HCT116 (cell line): Measurements from ENCODE around the gene TUG1. TPM values are rescaled to one million over a fixed set of nuclear protein-coding genes. Genes with fewer than 3 reads are reported as not detected.

Experiments used
- ATAC-seq: fragments of 200-7000 bp; cut with Tn5 transposase; 2 replicates; pipeline ENCODE4 v1.9.1; 2020; ENCODE audit warnings: mild to moderate bottlenecking, moderate library complexity
- BruUV-seq: library from RNA; stranded (reverse); fragments of 400-500 nt; replicated peaks from 2 replicates; lab custom pipeline; 2021; lab: Mats Ljungman, UMichigan
- CTCF ChIA-PET: fragments of 300-600 bp; sonication (Branson Sonifier 250); formaldehyde crosslinking; loops from one replicate; lab custom pipeline; 2021; ENCODE audit warnings: antibody characterized with exemption; lab: Charles Lee
- POLR2A ChIA-PET: fragments of 300-600, 350-600 bp; sonication (Branson Sonifier 250); formaldehyde crosslinking; loops from one replicate; lab custom pipeline; 2021; ENCODE audit warnings: antibody characterized with exemption; lab: Charles Lee
- RAD21 ChIA-PET, 2 experiments: fragments of 300-600 bp; sonication (Branson Sonifier 250); formaldehyde crosslinking; loops; one replicate each; lab custom pipeline; 2023; ENCODE audit warnings: low total read pairs in 2 of 2; ENCODE audit not compliant: uncharacterized antibody in 2 of 2, unreplicated experiment in 2 of 2, low non-redundant PET in 1 of 2; lab: Charles Lee
- DNase-seq: peaks from one replicate; pipeline ENCODE4 v3.0.0-alpha.2; 2010; ENCODE audit warnings: low read depth, low spot score
- H2AFZ ChIP-seq: fragments of 200-600 bp; shearing (Covaris generic), sonication (generic); 2 replicates; pipeline ENCODE4 v1.6.1; 2017; ENCODE audit warnings: low read depth, mixed run types, mixed read lengths, antibody characterized with exemption, low read length; ENCODE audit not compliant: poor library complexity, severe bottlenecking
- H3K27ac ChIP-seq: 2 replicates; pipeline ENCODE4 v1.5.1; 2012; ENCODE audit warnings: low read depth, low read length
- H3K27me3 ChIP-seq: fragments of 200-600 bp; sonication (generic); 2 replicates; pipeline ENCODE4 v1.6.1; 2016; ENCODE audit warnings: mixed run types, low read length, mixed read lengths; ENCODE audit not compliant: insufficient read depth
- H3K36me3 ChIP-seq, 2 experiments: fragments of 200-500 bp in 1 of 2; fragments of 200-600 bp in 1 of 2; sonication (Bioruptor generic) in 1 of 2; sonication (generic) in 1 of 2; 2 replicates each; pipeline versions ENCODE4 v1.5.1 to v1.6.1; 2014 to 2016; ENCODE audit warnings: low read length in 2 of 2, inconsistent platforms in 1 of 2, mixed read lengths in 1 of 2, mixed run types in 1 of 2; ENCODE audit not compliant: insufficient read depth in 2 of 2, control insufficient read depth in 1 of 2
- H3K4me1 ChIP-seq, 2 experiments: fragments of 200-600 bp in 1 of 2; sonication (generic) in 1 of 2; 2 replicates each; pipeline versions ENCODE4 v1.5.1 to v1.6.1; 2012 to 2017; ENCODE audit warnings: low read length in 2 of 2, inconsistent platforms in 1 of 2, mild to moderate bottlenecking in 1 of 2, mixed read lengths in 1 of 2, mixed run types in 1 of 2, moderate library complexity in 1 of 2; ENCODE audit not compliant: insufficient read depth in 2 of 2, control insufficient read depth in 1 of 2
- H3K4me2 ChIP-seq: fragments of 200-600 bp; sonication (generic); 2 replicates; pipeline ENCODE4 v1.6.1; 2017; ENCODE audit warnings: mixed run types, low read length, mixed read lengths
- H3K4me3 ChIP-seq, 2 experiments: fragments of 200-600 bp in 1 of 2; sonication (generic) in 1 of 2; replicated peaks in 1 of 2; 2 replicates each; pipeline ENCODE4 v1.5.1; 2011 to 2016; ENCODE audit warnings: low read length in 2 of 2, control low read depth in 1 of 2, low read depth in 1 of 2, mild to moderate bottlenecking in 1 of 2, mixed read lengths in 1 of 2, mixed run types in 1 of 2
- H3K79me2 ChIP-seq: fragments of 200-600 bp; sonication (generic); 2 replicates; pipeline ENCODE4 v1.6.1; 2017; ENCODE audit warnings: mild to moderate bottlenecking, mixed run types, low read length, moderate library complexity, mixed read lengths; ENCODE audit not compliant: insufficient read depth
- H3K9ac ChIP-seq: fragments of 200-600 bp; sonication (generic); 2 replicates; pipeline ENCODE4 v1.6.1; 2016; ENCODE audit warnings: low read length, mixed read lengths
- H3K9me2 ChIP-seq: fragments of 200-600 bp; sonication (generic), shearing (Covaris generic); 2 replicates; pipeline ENCODE4 v1.6.1; 2017; ENCODE audit warnings: mixed run types, mild to moderate bottlenecking, moderate library complexity; ENCODE audit not compliant: insufficient read depth
- H3K9me3 ChIP-seq, 2 experiments: fragments of 200-500 bp in 1 of 2; fragments of 200-600 bp in 1 of 2; sonication (Bioruptor generic) in 1 of 2; sonication (generic) in 1 of 2; 2 replicates each; pipeline ENCODE4 v1.6.1; 2014 to 2017; ENCODE audit warnings: low read length in 2 of 2, mixed read lengths in 2 of 2, inconsistent platforms in 1 of 2, low read depth in 1 of 2, mild to moderate bottlenecking in 1 of 2, mixed run types in 1 of 2, moderate library complexity in 1 of 2; ENCODE audit not compliant: control insufficient read depth in 1 of 2, insufficient read depth in 1 of 2
- H4K20me1 ChIP-seq: fragments of 200-600 bp; sonication (generic), shearing (Covaris generic); 2 replicates; pipeline ENCODE4 v1.6.1; 2017; ENCODE audit warnings: mixed run types, mild to moderate bottlenecking, moderate library complexity; ENCODE audit not compliant: insufficient read depth
- ELF1 ChIP-seq: IDR thresholded peaks from 2 replicates; pipeline ENCODE4 v1.6.1; 2012; ENCODE audit warnings: low read depth, borderline replicate concordance
- POLR2A ChIP-seq: IDR thresholded peaks from 2 replicates; pipeline ENCODE4 v1.7.0; 2011; ENCODE audit warnings: borderline replicate concordance; ENCODE audit not compliant: insufficient read depth, insufficient read length; ENCODE audit errors: extremely low read depth
- YY1 ChIP-seq: IDR thresholded peaks from 2 replicates; pipeline ENCODE4 v1.6.1; 2011; ENCODE audit warnings: low read length, low read depth, moderate library complexity, mild to moderate bottlenecking; ENCODE audit not compliant: insufficient replicate concordance; ENCODE audit errors: extremely low read depth
- intact Hi-C: fragments of 100-400 bp; cut with micrococcal nuclease; formaldehyde crosslinking; loops from 2 replicates; pipeline ENCODE4 v1.10.0; 2022
- total RNA-seq: library from RNA; stranded (reverse); gene quantifications from one replicate; pipeline ENCODE4 v1.2.1, GENCODE V29; 2021; ENCODE audit not compliant: unreplicated experiment
- TF ChIP-seq, protein P1 (sequence below), 3 experiments: fragments of 200-600 bp in 1 of 3; sonication (generic) in 1 of 3; IDR thresholded peaks in 2 of 3; conservative IDR thresholded peaks in 1 of 3; 2 replicates each; pipeline ENCODE4 v1.5.1; 2012 to 2017; ENCODE audit warnings: low read depth in 2 of 3, low read length in 2 of 3, antibody characterized with exemption in 1 of 3, borderline replicate concordance in 1 of 3, control low read depth in 1 of 3, mild to moderate bottlenecking in 1 of 3, mixed read lengths in 1 of 3, mixed run types in 1 of 3, moderate library complexity in 1 of 3; ENCODE audit not compliant: insufficient read depth in 1 of 3
- TF ChIP-seq, protein P2 (sequence below): IDR thresholded peaks from 2 replicates; pipeline ENCODE4 v1.6.1; 2012

Gene TUG1
- total RNA-seq, 1 experiment from 2014 or later, result 45.0 TPM

DNA sequence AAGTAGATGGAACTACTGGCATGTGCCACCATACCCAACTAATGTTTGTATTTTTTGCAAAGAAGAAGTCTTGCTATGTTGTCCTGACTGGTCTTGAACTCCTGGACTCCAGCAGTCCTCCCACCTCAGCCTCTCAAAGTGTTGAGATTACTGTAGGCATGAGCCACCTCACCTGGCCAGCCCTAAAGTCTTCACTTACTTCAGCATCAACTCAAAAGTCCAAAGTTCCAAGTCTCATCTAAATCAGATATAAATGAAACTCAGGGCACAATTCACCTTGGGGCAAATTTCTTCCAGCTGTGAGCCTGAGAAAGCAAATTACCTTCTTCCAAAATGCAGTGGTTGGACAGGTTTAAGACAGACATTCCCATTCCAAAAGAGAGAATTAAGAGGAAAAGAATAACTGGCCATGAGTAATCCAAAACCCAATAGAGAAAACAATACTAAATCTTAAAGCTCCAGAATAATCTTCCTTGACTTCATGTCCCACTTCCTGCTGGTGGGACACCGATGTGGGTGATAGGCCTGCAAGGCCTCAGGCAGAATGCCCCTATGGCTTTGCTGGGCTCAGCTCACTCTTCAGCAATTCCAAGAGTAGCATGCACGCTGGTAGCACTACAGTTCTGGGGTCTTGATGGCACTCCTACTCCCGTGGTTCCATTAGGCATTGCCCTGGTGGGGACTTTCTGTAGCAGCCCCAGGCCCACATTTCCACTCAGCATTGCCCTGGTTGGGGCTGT lies 50.3 kb downstream of the TUG1 start (continued):
- TF ChIP-seq, protein P1, sequence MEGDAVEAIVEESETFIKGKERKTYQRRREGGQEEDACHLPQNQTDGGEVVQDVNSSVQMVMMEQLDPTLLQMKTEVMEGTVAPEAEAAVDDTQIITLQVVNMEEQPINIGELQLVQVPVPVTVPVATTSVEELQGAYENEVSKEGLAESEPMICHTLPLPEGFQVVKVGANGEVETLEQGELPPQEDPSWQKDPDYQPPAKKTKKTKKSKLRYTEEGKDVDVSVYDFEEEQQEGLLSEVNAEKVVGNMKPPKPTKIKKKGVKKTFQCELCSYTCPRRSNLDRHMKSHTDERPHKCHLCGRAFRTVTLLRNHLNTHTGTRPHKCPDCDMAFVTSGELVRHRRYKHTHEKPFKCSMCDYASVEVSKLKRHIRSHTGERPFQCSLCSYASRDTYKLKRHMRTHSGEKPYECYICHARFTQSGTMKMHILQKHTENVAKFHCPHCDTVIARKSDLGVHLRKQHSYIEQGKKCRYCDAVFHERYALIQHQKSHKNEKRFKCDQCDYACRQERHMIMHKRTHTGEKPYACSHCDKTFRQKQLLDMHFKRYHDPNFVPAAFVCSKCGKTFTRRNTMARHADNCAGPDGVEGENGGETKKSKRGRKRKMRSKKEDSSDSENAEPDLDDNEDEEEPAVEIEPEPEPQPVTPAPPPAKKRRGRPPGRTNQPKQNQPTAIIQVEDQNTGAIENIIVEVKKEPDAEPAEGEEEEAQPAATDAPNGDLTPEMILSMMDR (IDR thresholded peaks at IDR 0.05 in 2 of 3, conservative IDR thresholded peaks at IDR 0.05 in 1 of 3; ENCODE audit: borderline replicate concordance in 1 of 3, insufficient read depth in 1 of 3, low read depth in 2 of 3, low read length in 2 of 3), result no peak
- TF ChIP-seq, protein P2, sequence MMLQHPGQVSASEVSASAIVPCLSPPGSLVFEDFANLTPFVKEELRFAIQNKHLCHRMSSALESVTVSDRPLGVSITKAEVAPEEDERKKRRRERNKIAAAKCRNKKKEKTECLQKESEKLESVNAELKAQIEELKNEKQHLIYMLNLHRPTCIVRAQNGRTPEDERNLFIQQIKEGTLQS, result no peak
- no peak for TF ChIP-seq ELF1

DNA sequence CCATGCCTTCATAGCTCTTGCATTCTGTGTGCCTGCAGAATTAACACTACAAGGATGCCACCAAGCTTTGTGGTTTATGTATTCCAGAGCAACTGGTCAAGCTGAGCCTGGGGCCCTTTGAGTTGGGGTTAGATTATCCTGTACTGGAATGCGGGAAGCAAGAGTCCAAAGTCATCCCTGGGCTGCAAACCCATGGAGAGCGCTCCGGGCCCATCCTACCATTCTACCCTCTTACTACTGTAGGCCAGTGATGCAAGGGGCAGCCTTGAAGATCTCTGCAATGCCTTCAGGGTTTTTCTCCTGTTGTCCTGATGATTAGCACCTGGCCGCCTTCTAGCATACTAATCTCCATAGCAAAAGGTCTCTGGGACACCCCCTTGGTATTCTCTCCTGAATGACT lies 51.3 kb downstream of the TUG1 start:
- TF ChIP-seq YY1 (no peak), POLR2A (no peak)
- TF ChIP-seq, all 23 proteins: peak for 0

More for the DNA sequence above, 51.3 kb downstream of the TUG1 start:
- ATAC-seq (no peak), DNase-seq (no peak)
- no peak overlapping the region for H2AFZ ChIP-seq
- H4K20me1 ChIP-seq, result no peaks in the 10 kb centered on the region
- H3K9me3 ChIP-seq, result no peaks in the 10 kb centered on the region
- ChIA-PET POLR2A (no interaction called here), CTCF (no interaction called here), RAD21 (no interaction called here)
- H3K36me3 ChIP-seq, result no peaks in the 10 kb centered on the region
- no TSS peak for BruUV-seq
- intact Hi-C loops, result no loop called here
- no peaks in the 10 kb centered on the region for H3K4me1 ChIP-seq
- no peaks in the 10 kb centered on the region for H3K9me2 ChIP-seq
- no peak overlapping the region for H3K4me2 ChIP-seq
- H3K9ac ChIP-seq, result no peak overlapping the region
- H3K4me3 ChIP-seq, result no peak overlapping the region
- H3K27me3 ChIP-seq, result no peaks in the 10 kb centered on the region
- no peak overlapping the region for H3K27ac ChIP-seq
- H3K79me2 ChIP-seq, result no peaks in the 10 kb centered on the region
